HEK293 (cell line): ENCODE data around the gene PHKG2.
A peak's percentile ranks its signal among the peaks of the same experiment; 100 is the strongest.

Experiments
- GLIS2 ChIP-seq: fragments of 450-650 bp; formaldehyde crosslinking; IDR thresholded peaks from 2 replicates; pipeline ENCODE4 v1.5.1; 2016; ENCODE audit warnings: missing biosample characterization, missing genetic modification characterization
- OSR2 ChIP-seq: fragments of 450-650 bp; formaldehyde crosslinking; IDR thresholded peaks from 2 replicates; pipeline ENCODE4 v1.5.1; 2016; ENCODE audit warnings: missing biosample characterization, missing genetic modification characterization
- PRDM6 ChIP-seq: fragments of 450-650 bp; formaldehyde crosslinking; IDR thresholded peaks from 2 replicates; pipeline ENCODE4 v1.5.1; 2017; ENCODE audit warnings: missing biosample characterization, missing genetic modification characterization
- REPIN1 ChIP-seq: fragments of 450-650 bp; formaldehyde crosslinking; IDR thresholded peaks from 2 replicates; pipeline ENCODE4 v1.5.1; 2017; ENCODE audit warnings: missing biosample characterization, missing genetic modification characterization, low read depth
- SCRT2 ChIP-seq: fragments of 450-650 bp; formaldehyde crosslinking; IDR thresholded peaks from 2 replicates; pipeline ENCODE4 v1.5.1; 2016; ENCODE audit warnings: missing biosample characterization, missing genetic modification characterization
- ZBTB1 ChIP-seq: fragments of 450-650 bp; formaldehyde crosslinking; IDR thresholded peaks from 2 replicates; pipeline ENCODE4 v1.5.1; 2016; ENCODE audit warnings: missing biosample characterization, missing genetic modification characterization
- ZBTB11 ChIP-seq: fragments of 450-650 bp; formaldehyde crosslinking; conservative IDR thresholded peaks from 2 replicates; pipeline ENCODE4 v1.5.1; 2016; ENCODE audit warnings: low read depth, missing biosample characterization, missing genetic modification characterization
- ZBTB21 ChIP-seq: fragments of 450-650 bp; formaldehyde crosslinking; IDR thresholded peaks from 2 replicates; pipeline ENCODE4 v1.5.1; 2017; ENCODE audit warnings: missing biosample characterization, missing genetic modification characterization
- ZBTB49 ChIP-seq: fragments of 450-650 bp; formaldehyde crosslinking; IDR thresholded peaks from 2 replicates; pipeline ENCODE4 v1.5.1; 2016; ENCODE audit warnings: missing biosample characterization, missing genetic modification characterization, low read depth
- ZFP37 ChIP-seq: fragments of 450-650 bp; formaldehyde crosslinking; IDR thresholded peaks from 2 replicates; pipeline ENCODE4 v1.5.1; 2016; ENCODE audit warnings: missing biosample characterization, missing genetic modification characterization
- ZNF112 ChIP-seq: fragments of 450-650 bp; formaldehyde crosslinking; IDR thresholded peaks from 2 replicates; pipeline ENCODE4 v1.5.0; 2017; ENCODE audit warnings: missing biosample characterization, missing genetic modification characterization
- ZNF138 ChIP-seq: fragments of 450-650 bp; formaldehyde crosslinking; IDR thresholded peaks from 2 replicates; pipeline ENCODE4 v1.5.1; 2016; ENCODE audit warnings: missing biosample characterization, missing genetic modification characterization, borderline replicate concordance
- ZNF184 ChIP-seq: fragments of 450-650 bp; IDR thresholded peaks from 2 replicates; pipeline ENCODE4 v1.5.1; 2018; ENCODE audit warnings: missing biosample characterization, mild to moderate bottlenecking, missing genetic modification characterization
- ZNF19 ChIP-seq: fragments of 450-650 bp; formaldehyde crosslinking; IDR thresholded peaks from 2 replicates; pipeline ENCODE4; 2016; ENCODE audit warnings: missing biosample characterization, missing genetic modification characterization, low read depth
- ZNF24 ChIP-seq: fragments of 450-650 bp; formaldehyde crosslinking; IDR thresholded peaks from 2 replicates; pipeline ENCODE4 v1.5.1; 2016; ENCODE audit warnings: missing biosample characterization, missing genetic modification characterization
- ZNF274 ChIP-seq, 2 experiments: fragments of 200-500 bp in 1 of 2; fragments of 450-650 bp in 1 of 2; sonication (Bioruptor generic) in 1 of 2; formaldehyde crosslinking in 1 of 2; IDR thresholded peaks; 2 replicates each; pipeline versions ENCODE4 v1.5.1 to v1.6.1; 2014 to 2016; ENCODE audit warnings: borderline replicate concordance in 1 of 2, inconsistent platforms in 1 of 2, low read length in 1 of 2, missing biosample characterization in 1 of 2, missing genetic modification characterization in 1 of 2
- ZNF302 ChIP-seq: fragments of 450-650 bp; formaldehyde crosslinking; IDR thresholded peaks from 2 replicates; pipeline ENCODE4 v1.5.1; 2016; ENCODE audit warnings: missing biosample characterization, missing genetic modification characterization, low read depth
- ZNF449 ChIP-seq: fragments of 450-650 bp; formaldehyde crosslinking; IDR thresholded peaks from 2 replicates; pipeline ENCODE4 v1.5.1; 2017; ENCODE audit warnings: missing biosample characterization, mild to moderate bottlenecking, missing genetic modification characterization, moderate library complexity
- ZNF473 ChIP-seq: fragments of 450-650 bp; formaldehyde crosslinking; IDR thresholded peaks from 2 replicates; pipeline ENCODE4 v1.5.1; 2017; ENCODE audit warnings: missing biosample characterization, missing genetic modification characterization
- ZNF548 ChIP-seq: fragments of 450-650 bp; formaldehyde crosslinking; IDR thresholded peaks from 2 replicates; pipeline ENCODE4 v1.5.1; 2016; ENCODE audit warnings: missing biosample characterization, missing genetic modification characterization
- ZNF600 ChIP-seq: fragments of 450-650 bp; formaldehyde crosslinking; IDR thresholded peaks from 2 replicates; pipeline ENCODE4 v1.5.1; 2016; ENCODE audit warnings: missing biosample characterization, missing genetic modification characterization
- ZNF629 ChIP-seq: fragments of 450-650 bp; formaldehyde crosslinking; IDR thresholded peaks from 2 replicates; pipeline ENCODE4 v1.5.1; 2017; ENCODE audit warnings: missing biosample characterization, missing genetic modification characterization
- ZNF658 ChIP-seq: fragments of 450-650 bp; formaldehyde crosslinking; IDR thresholded peaks from 2 replicates; pipeline ENCODE4; 2016; ENCODE audit warnings: missing biosample characterization, missing genetic modification characterization
- ZNF791 ChIP-seq: fragments of 450-650 bp; formaldehyde crosslinking; IDR thresholded peaks from 2 replicates; pipeline ENCODE4 v1.5.1; 2016; ENCODE audit warnings: missing biosample characterization, missing genetic modification characterization
- TF ChIP-seq, protein P1 (sequence below): fragments of 450-650 bp; formaldehyde crosslinking; IDR thresholded peaks from 2 replicates; pipeline ENCODE4 v1.5.1; 2016; ENCODE audit warnings: missing biosample characterization, missing genetic modification characterization, low read depth
- TF ChIP-seq, protein P2 (sequence below): fragments of 450-650 bp; formaldehyde crosslinking; IDR thresholded peaks from 2 replicates; pipeline ENCODE4 v1.5.1; 2017; ENCODE audit warnings: missing biosample characterization, missing genetic modification characterization
- TF ChIP-seq, protein P3 (sequence below): fragments of 450-650 bp; formaldehyde crosslinking; IDR thresholded peaks from 2 replicates; pipeline ENCODE4 v1.5.1; 2017; ENCODE audit warnings: missing biosample characterization, missing genetic modification characterization

The PHKG2 gene

GRCh38 chr16:30761427-30761927 is 13.3 kb downstream of the PHKG2 start (continued):
- TF ChIP-seq, protein P1, sequence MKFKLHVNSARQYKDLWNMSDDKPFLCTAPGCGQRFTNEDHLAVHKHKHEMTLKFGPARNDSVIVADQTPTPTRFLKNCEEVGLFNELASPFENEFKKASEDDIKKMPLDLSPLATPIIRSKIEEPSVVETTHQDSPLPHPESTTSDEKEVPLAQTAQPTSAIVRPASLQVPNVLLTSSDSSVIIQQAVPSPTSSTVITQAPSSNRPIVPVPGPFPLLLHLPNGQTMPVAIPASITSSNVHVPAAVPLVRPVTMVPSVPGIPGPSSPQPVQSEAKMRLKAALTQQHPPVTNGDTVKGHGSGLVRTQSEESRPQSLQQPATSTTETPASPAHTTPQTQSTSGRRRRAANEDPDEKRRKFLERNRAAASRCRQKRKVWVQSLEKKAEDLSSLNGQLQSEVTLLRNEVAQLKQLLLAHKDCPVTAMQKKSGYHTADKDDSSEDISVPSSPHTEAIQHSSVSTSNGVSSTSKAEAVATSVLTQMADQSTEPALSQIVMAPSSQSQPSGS, result no peak
- TF ChIP-seq GLIS2 (peak; percentile 57; the same call in 1 of the 2 replicates), ZBTB21 (tag by site-specific recombination) (no peak), ZNF274 (IDR thresholded peaks at IDR 0.05; ENCODE audit: low read length) (no peak), ZNF274 (tag by site-specific recombination; IDR thresholded peaks at IDR 0.05; ENCODE audit: borderline replicate concordance) (no peak), ZNF184 (no peak), ZNF112 (no peak), SCRT2 (tag by site-specific recombination) (0 out of 2 replicates have a peak, but pooled peaks have one; percentile 40), ZNF791 (tag by site-specific recombination) (no peak), ZNF600 (tag by site-specific recombination) (peak; percentile 98), ZNF548 (no peak), ZBTB49 (tag by site-specific recombination) (no peak), ZNF629 (tag by site-specific recombination) (no peak), ZBTB1 (no peak), ZFP37 (tag by site-specific recombination) (peak; percentile 63; the same call in 1 of the 2 replicates), ZNF473 (tag by site-specific recombination) (no peak), ZBTB11 (peak; percentile 76), ZNF138 (tag by site-specific recombination) (no peak), ZNF24 (tag by site-specific recombination) (peak; percentile 84; the same call in 1 of the 2 replicates), ZNF19 (tag by site-specific recombination) (no peak), ZNF302 (tag by site-specific recombination) (no peak), REPIN1 (tag by site-specific recombination) (0 out of 2 replicates have a peak, but pooled peaks have one; percentile 27), PRDM6 (tag by site-specific recombination) (no peak), ZNF658 (tag by site-specific recombination) (no peak), OSR2 (no peak), ZNF449 (peak; percentile 11; the same call in 1 of the 2 replicates)
- TF ChIP-seq, protein P2, sequence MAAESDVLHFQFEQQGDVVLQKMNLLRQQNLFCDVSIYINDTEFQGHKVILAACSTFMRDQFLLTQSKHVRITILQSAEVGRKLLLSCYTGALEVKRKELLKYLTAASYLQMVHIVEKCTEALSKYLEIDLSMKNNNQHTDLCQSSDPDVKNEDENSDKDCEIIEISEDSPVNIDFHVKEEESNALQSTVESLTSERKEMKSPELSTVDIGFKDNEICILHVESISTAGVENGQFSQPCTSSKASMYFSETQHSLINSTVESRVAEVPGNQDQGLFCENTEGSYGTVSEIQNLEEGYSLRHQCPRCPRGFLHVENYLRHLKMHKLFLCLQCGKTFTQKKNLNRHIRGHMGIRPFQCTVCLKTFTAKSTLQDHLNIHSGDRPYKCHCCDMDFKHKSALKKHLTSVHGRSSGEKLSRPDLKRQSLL (tag by site-specific recombination), result peak; percentile 16; the same call in 1 of the 2 replicates
- TF ChIP-seq, protein P3, sequence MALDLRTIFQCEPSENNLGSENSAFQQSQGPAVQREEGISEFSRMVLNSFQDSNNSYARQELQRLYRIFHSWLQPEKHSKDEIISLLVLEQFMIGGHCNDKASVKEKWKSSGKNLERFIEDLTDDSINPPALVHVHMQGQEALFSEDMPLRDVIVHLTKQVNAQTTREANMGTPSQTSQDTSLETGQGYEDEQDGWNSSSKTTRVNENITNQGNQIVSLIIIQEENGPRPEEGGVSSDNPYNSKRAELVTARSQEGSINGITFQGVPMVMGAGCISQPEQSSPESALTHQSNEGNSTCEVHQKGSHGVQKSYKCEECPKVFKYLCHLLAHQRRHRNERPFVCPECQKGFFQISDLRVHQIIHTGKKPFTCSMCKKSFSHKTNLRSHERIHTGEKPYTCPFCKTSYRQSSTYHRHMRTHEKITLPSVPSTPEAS (tag by site-specific recombination), result no peak; the same call in 1 of the 2 replicates
